WTC11 (cell line): ENCODE data around the gene CSTPP1. TPM values are rescaled to one million over a fixed set of nuclear protein-coding genes. Genes with fewer than 3 reads are reported as not detected.
"Not testable (repeated sequence)": the region's sequence is repeated elsewhere in the genome, so short reads cannot be mapped to it uniquely, and the experiment has no call there.

ENCODE experiments used
- ATAC-seq: fragments of 200-7000 bp; cut with Tn5 transposase; 2 replicates; pipeline ENCODE4 v1.10.0; 2021; ENCODE audit warnings: mild to moderate bottlenecking, moderate library complexity
- CTCF ChIA-PET: fragments of 300-600 bp; sonication (Branson Sonifier 250); formaldehyde crosslinking; loops from one replicate; lab custom pipeline; 2021; ENCODE audit warnings: antibody characterized with exemption; lab: Charles Lee
- POLR2A ChIA-PET: fragments of 350-600 bp; sonication (Branson Sonifier 250); formaldehyde crosslinking; loops from one replicate; lab custom pipeline; 2021; ENCODE audit warnings: antibody characterized with exemption; lab: Charles Lee
- DNase-seq: peaks from one replicate; pipeline ENCODE4 v3.0.0; 2021; ENCODE audit warnings: low spot score
- H3K27ac Mint-ChIP-seq: 2 replicates; pipeline ENCODE4 v1.8.0; 2021; ENCODE audit warnings: mixed read lengths
- H3K27me3 Mint-ChIP-seq: 2 replicates; pipeline ENCODE4 v1.8.0; 2021; ENCODE audit warnings: low read depth, mild to moderate bottlenecking, moderate library complexity, mixed read lengths
- H3K36me3 Mint-ChIP-seq: 2 replicates; pipeline ENCODE4 v1.8.0; 2021; ENCODE audit warnings: mixed read lengths
- H3K4me1 Mint-ChIP-seq: 2 replicates; pipeline ENCODE4 v1.8.0; 2022; ENCODE audit warnings: mixed read lengths
- H3K4me3 Mint-ChIP-seq: 2 replicates; pipeline ENCODE4 v1.8.0; 2021; ENCODE audit warnings: mild to moderate bottlenecking, moderate library complexity, mixed read lengths
- H3K9me3 Mint-ChIP-seq: 2 replicates; pipeline ENCODE4 v1.8.0; 2021; ENCODE audit warnings: mixed read lengths
- ESRRA ChIP-seq: sonication (generic); formaldehyde crosslinking; IDR thresholded peaks from 2 replicates; pipeline ENCODE4 v1.8.1; 2022; ENCODE audit warnings: mild to moderate bottlenecking, missing genetic modification reagents, borderline replicate concordance
- FOXK1 ChIP-seq: sonication (generic); formaldehyde crosslinking; IDR thresholded peaks from 2 replicates; pipeline ENCODE4 v1.8.0; 2022; ENCODE audit warnings: mild to moderate bottlenecking, moderate library complexity, missing genetic modification reagents
- GRHL2 ChIP-seq: fragments of 250-450 bp; sonication (Bioruptor Pico); IDR thresholded peaks from 2 replicates; pipeline ENCODE4 v1.8.0; 2022; ENCODE audit warnings: mild to moderate bottlenecking, moderate library complexity; ENCODE audit not compliant: insufficient replicate concordance, severe bottlenecking
- GTF2I ChIP-seq: fragments of 250-450 bp; sonication (Bioruptor Pico); conservative IDR thresholded peaks from 2 replicates; pipeline ENCODE4 v1.4.0; 2021; ENCODE audit warnings: mild to moderate bottlenecking
- HMGA2 ChIP-seq: fragments of 250-450 bp; sonication (Bioruptor Pico); IDR thresholded peaks from 2 replicates; pipeline ENCODE4 v1.4.0; 2021; ENCODE audit warnings: mild to moderate bottlenecking, moderate library complexity
- NFATC4 ChIP-seq: fragments of 250-450 bp; sonication (Bioruptor Pico); IDR thresholded peaks from 2 replicates; pipeline ENCODE4 v1.9.0; 2021; ENCODE audit warnings: mild to moderate bottlenecking
- NR1H2 ChIP-seq: sonication (generic); formaldehyde crosslinking; IDR thresholded peaks from 2 replicates; pipeline ENCODE4 v1.9.0; 2021; ENCODE audit warnings: mild to moderate bottlenecking, moderate library complexity, missing genetic modification reagents
- NR3C1 ChIP-seq: sonication (generic); formaldehyde crosslinking; conservative IDR thresholded peaks from 2 replicates; pipeline ENCODE4 v1.8.1; 2023; ENCODE audit warnings: low read depth, mild to moderate bottlenecking, missing genetic modification reagents
- SP1 ChIP-seq: sonication (generic); formaldehyde crosslinking; conservative IDR thresholded peaks from 2 replicates; pipeline ENCODE4 v1.8.1; 2022; ENCODE audit warnings: missing genetic modification reagents
- ZBTB21 ChIP-seq: sonication (generic); formaldehyde crosslinking; IDR thresholded peaks from 2 replicates; pipeline ENCODE4 v1.8.1; 2023; ENCODE audit warnings: mild to moderate bottlenecking, missing genetic modification reagents, borderline replicate concordance
- ZNF138 ChIP-seq: sonication (generic); formaldehyde crosslinking; conservative IDR thresholded peaks from 2 replicates; pipeline ENCODE4 v1.8.1; 2022; ENCODE audit warnings: mild to moderate bottlenecking, moderate library complexity, missing genetic modification reagents
- ZNF263 ChIP-seq: sonication (generic); formaldehyde crosslinking; IDR thresholded peaks from 2 replicates; pipeline ENCODE4 v1.8.1; 2022; ENCODE audit warnings: low read depth, mild to moderate bottlenecking, moderate library complexity, missing genetic modification reagents
- ZNF396 ChIP-seq: fragments of 250-450 bp; sonication (Bioruptor Pico); IDR thresholded peaks from 2 replicates; pipeline ENCODE4 v1.8.0; 2021; ENCODE audit warnings: mild to moderate bottlenecking, moderate library complexity, borderline replicate concordance
- ZNF423 ChIP-seq: fragments of 250-450 bp; sonication (Bioruptor Pico); IDR thresholded peaks from 2 replicates; pipeline ENCODE4 v2.1.2; 2022; ENCODE audit warnings: mild to moderate bottlenecking, moderate library complexity
- total RNA-seq: library from RNA; stranded (reverse); gene quantifications from 3 replicates; pipeline ENCODE4 v1.2.3, GENCODE V29; 2021
- TF ChIP-seq, protein P1 (sequence below): sonication (generic); formaldehyde crosslinking; IDR thresholded peaks from 2 replicates; pipeline ENCODE4 v1.8.1; 2023; ENCODE audit warnings: mild to moderate bottlenecking, missing genetic modification reagents, borderline replicate concordance
- TF ChIP-seq, protein P2 (sequence below): sonication (generic); formaldehyde crosslinking; IDR thresholded peaks from 2 replicates; pipeline ENCODE4 v1.8.1; 2023; ENCODE audit warnings: mild to moderate bottlenecking, missing genetic modification reagents
- TF ChIP-seq, protein P3 (sequence below): sonication (generic); formaldehyde crosslinking; IDR thresholded peaks from 2 replicates; pipeline ENCODE4 v1.8.1; 2023; ENCODE audit warnings: mild to moderate bottlenecking, missing genetic modification reagents, moderate library complexity
- TF ChIP-seq, protein P4 (sequence below): sonication (generic); formaldehyde crosslinking; IDR thresholded peaks from 2 replicates; pipeline ENCODE4 v1.8.0; 2022; ENCODE audit warnings: mild to moderate bottlenecking, missing genetic modification reagents

The CSTPP1 gene
- total RNA-seq, 1 experiment from 2014 or later: 23.6 TPM

DNA sequence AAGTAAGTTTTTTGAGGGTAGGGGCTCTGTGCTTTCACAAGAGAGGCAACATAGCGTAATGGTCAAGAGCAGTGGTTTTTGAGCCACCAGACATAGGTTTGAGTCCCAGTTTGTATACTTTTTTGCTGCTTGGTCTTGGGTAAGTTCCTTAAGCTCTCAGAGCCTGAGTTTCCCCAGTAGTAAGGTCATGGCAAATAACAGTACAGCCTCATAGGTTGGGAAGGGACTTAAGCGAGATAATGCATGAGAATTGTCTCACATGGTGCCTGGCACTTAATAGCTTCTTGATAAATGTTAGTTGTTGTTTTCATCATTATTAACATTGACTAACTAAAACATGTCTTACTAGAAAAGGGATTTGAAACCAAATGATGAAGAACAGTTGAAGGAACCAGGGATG is 157.0 kb downstream of the CSTPP1 start (continued):
- TF ChIP-seq, protein P1, sequence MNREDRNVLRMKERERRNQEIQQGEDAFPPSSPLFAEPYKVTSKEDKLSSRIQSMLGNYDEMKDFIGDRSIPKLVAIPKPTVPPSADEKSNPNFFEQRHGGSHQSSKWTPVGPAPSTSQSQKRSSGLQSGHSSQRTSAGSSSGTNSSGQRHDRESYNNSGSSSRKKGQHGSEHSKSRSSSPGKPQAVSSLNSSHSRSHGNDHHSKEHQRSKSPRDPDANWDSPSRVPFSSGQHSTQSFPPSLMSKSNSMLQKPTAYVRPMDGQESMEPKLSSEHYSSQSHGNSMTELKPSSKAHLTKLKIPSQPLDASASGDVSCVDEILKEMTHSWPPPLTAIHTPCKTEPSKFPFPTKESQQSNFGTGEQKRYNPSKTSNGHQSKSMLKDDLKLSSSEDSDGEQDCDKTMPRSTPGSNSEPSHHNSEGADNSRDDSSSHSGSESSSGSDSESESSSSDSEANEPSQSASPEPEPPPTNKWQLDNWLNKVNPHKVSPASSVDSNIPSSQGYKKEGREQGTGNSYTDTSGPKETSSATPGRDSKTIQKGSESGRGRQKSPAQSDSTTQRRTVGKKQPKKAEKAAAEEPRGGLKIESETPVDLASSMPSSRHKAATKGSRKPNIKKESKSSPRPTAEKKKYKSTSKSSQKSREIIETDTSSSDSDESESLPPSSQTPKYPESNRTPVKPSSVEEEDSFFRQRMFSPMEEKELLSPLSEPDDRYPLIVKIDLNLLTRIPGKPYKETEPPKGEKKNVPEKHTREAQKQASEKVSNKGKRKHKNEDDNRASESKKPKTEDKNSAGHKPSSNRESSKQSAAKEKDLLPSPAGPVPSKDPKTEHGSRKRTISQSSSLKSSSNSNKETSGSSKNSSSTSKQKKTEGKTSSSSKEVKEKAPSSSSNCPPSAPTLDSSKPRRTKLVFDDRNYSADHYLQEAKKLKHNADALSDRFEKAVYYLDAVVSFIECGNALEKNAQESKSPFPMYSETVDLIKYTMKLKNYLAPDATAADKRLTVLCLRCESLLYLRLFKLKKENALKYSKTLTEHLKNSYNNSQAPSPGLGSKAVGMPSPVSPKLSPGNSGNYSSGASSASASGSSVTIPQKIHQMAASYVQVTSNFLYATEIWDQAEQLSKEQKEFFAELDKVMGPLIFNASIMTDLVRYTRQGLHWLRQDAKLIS (CRISPR knock-in tag): no peak

DNA sequence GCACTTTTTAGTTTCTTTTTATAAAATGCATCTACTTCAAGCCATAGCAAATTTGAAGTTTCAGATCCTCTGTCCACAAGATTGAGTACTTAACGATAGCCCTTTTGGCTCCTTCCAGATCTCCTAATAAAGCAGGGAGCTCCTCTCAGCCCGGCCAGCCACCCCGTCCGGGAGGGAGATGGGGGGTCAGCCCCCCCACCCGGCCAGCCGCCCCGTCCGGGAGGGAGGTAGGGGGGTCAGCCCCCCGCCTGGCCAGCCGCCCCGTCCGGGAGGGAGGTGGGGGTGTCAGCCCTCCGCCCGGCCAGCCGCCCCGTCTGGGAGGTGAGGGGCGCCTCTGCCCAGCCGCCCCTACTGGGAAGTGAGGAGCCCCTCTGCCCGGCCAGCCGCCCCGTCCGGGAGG is 160.3 kb downstream of the CSTPP1 start:
- H3K4me1 Mint-ChIP-seq, H3K4me3 Mint-ChIP-seq, ATAC-seq, H3K36me3 Mint-ChIP-seq, CTCF ChIA-PET, H3K9me3 Mint-ChIP-seq, POLR2A ChIA-PET, DNase-seq, H3K27ac Mint-ChIP-seq, H3K27me3 Mint-ChIP-seq: not testable (repeated sequence)

DNA sequence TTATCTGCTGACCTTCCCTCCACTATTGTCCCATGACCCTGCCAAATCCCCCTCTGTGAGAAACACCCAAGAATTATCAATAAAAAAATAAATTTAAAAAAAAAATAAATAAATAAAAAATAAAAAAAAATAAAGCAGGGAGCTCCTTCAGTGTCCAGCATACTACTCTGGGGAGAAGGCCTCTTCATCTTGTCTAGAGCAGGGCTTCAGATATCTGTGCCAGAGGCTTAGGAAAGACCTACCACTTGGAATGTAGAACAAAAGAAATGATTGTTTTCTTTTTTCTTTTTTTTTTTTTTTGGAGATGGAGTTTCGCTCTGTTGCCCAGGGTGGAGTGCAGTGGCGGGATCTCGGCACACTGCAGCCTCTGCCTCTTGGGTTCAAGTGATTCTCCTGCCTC is 161.7 kb downstream of the CSTPP1 start:
- not testable (repeated sequence) for H3K9me3 Mint-ChIP-seq, H3K36me3 Mint-ChIP-seq, H3K4me3 Mint-ChIP-seq, ATAC-seq, H3K27me3 Mint-ChIP-seq, H3K4me1 Mint-ChIP-seq, H3K27ac Mint-ChIP-seq, DNase-seq
- ChIA-PET CTCF (interaction anchor here (0.6 to 1.0 kb wide), 2 partner anchors 55 to 134 kb away, joined by 3 to 4 read pairs; no protein-coding TSS in a partner anchor), POLR2A (interaction anchor here (0.6 to 0.7 kb wide), 2 partner anchors 25 to 81 kb away, joined by 3 to 4 read pairs; no protein-coding TSS in a partner anchor)
- peak; percentile 75 for TF ChIP-seq HMGA2 (CRISPR knock-in tag)

DNA sequence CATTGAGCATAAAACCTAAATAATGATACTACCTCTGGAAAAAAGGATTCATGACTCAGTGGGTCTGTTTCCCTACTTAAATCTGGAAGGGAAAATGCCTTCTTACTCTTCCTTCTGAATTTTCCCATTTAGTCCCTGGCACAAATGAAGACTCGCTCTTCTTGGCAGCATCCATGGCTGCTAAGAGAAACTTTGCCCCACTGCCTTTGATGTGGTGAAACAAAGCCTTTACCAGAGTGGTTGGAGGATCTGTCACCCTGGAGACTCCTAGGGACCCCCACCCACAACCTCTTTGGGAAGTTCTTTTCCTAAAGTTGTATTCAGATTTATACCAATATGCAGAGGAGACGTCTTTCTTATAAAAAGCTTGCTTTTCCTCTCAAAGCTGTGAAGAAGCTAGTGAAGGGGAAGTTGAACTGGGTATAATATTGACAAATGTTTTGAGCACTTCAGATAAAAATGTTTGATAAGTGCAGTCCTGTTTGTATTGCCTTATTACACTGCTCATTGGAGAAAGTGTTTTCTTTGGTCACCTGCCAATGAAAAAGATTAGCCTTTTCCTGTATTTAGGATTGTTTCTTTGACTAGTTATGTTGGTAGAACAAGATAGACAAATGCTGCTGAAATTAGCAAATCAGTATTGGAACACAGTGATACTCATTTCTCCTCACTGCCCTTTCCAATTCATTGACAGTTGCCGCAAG is 162.8 kb downstream of the CSTPP1 start:
- Mint-ChIP-seq H3K36me3 (peaks cover 7% of the 10 kb centered on the region), H3K9me3 (peaks cover 7% of the 10 kb centered on the region), H3K4me3 (no peak overlapping the region), H3K4me1 (peaks cover 13% of the 10 kb centered on the region), H3K27ac (no peak overlapping the region), H3K27me3 (no peaks in the 10 kb centered on the region)
- ChIA-PET POLR2A (no interaction called here), CTCF (no interaction called here)
- DNase-seq: no peak
- no peak for ATAC-seq
- no peak for TF ChIP-seq ZNF396
- TF ChIP-seq, protein P2, sequence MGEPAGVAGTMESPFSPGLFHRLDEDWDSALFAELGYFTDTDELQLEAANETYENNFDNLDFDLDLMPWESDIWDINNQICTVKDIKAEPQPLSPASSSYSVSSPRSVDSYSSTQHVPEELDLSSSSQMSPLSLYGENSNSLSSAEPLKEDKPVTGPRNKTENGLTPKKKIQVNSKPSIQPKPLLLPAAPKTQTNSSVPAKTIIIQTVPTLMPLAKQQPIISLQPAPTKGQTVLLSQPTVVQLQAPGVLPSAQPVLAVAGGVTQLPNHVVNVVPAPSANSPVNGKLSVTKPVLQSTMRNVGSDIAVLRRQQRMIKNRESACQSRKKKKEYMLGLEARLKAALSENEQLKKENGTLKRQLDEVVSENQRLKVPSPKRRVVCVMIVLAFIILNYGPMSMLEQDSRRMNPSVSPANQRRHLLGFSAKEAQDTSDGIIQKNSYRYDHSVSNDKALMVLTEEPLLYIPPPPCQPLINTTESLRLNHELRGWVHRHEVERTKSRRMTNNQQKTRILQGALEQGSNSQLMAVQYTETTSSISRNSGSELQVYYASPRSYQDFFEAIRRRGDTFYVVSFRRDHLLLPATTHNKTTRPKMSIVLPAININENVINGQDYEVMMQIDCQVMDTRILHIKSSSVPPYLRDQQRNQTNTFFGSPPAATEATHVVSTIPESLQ (CRISPR knock-in tag): no peak
- TF ChIP-seq ZNF423: no peak

DNA sequence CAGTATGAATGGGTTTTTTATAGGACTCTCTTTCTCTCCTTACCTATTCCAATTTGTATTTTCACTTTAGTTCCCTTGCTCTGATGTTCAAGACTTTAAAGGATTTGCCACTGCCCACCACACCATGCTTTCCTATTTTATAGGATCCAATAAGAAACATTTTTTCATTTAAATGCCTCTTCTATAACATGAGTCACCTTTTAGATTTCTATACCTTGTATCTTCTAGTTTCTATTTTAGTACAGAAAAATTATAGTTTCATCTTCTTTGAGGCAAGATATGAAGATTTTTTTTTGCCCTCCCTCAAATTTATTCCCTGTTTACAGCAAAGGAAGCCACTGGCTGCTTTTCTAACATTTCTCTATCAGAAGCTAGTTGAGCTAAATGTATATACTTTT is 163.4 kb downstream of the CSTPP1 start:
- ATAC-seq (no peak), DNase-seq (no peak)
- POLR2A ChIA-PET: no interaction called here
- no peak overlapping the region for H3K4me3 Mint-ChIP-seq
- no peak overlapping the region for H3K27ac Mint-ChIP-seq
- H3K9me3 Mint-ChIP-seq: peaks cover 7% of the 10 kb centered on the region
- H3K27me3 Mint-ChIP-seq: no peaks in the 10 kb centered on the region
- CTCF ChIA-PET: no interaction called here
- H3K4me1 Mint-ChIP-seq: peaks cover 19% of the 10 kb centered on the region
- H3K36me3 Mint-ChIP-seq: peaks cover 7% of the 10 kb centered on the region
- TF ChIP-seq ZNF138 (CRISPR knock-in tag) (no peak), ZBTB21 (CRISPR knock-in tag) (no peak), ESRRA (CRISPR knock-in tag) (no peak), GTF2I (CRISPR knock-in tag) (no peak), SP1 (CRISPR knock-in tag) (no peak), NR1H2 (CRISPR knock-in tag) (no peak), GRHL2 (CRISPR knock-in tag) (no peak), NR3C1 (CRISPR knock-in tag) (no peak), NFATC4 (CRISPR knock-in tag) (no peak), FOXK1 (CRISPR knock-in tag) (no peak), ZNF263 (CRISPR knock-in tag) (no peak)
- TF ChIP-seq, protein P3, sequence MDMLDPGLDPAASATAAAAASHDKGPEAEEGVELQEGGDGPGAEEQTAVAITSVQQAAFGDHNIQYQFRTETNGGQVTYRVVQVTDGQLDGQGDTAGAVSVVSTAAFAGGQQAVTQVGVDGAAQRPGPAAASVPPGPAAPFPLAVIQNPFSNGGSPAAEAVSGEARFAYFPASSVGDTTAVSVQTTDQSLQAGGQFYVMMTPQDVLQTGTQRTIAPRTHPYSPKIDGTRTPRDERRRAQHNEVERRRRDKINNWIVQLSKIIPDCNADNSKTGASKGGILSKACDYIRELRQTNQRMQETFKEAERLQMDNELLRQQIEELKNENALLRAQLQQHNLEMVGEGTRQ: no peak
- TF ChIP-seq, protein P4, sequence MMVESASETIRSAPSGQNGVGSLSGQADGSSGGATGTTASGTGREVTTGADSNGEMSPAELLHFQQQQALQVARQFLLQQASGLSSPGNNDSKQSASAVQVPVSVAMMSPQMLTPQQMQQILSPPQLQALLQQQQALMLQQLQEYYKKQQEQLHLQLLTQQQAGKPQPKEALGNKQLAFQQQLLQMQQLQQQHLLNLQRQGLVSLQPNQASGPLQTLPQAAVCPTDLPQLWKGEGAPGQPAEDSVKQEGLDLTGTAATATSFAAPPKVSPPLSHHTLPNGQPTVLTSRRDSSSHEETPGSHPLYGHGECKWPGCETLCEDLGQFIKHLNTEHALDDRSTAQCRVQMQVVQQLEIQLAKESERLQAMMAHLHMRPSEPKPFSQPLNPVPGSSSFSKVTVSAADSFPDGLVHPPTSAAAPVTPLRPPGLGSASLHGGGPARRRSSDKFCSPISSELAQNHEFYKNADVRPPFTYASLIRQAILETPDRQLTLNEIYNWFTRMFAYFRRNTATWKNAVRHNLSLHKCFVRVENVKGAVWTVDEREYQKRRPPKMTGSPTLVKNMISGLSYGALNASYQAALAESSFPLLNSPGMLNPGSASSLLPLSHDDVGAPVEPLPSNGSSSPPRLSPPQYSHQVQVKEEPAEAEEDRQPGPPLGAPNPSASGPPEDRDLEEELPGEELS: no peak
